ENCODE measurements around the gene NPM1.
"Not testable (repeated sequence)": the region's sequence is repeated elsewhere in the genome, so short reads cannot be mapped to it uniquely, and the experiment has no call there.

The NPM1 gene

DNA sequence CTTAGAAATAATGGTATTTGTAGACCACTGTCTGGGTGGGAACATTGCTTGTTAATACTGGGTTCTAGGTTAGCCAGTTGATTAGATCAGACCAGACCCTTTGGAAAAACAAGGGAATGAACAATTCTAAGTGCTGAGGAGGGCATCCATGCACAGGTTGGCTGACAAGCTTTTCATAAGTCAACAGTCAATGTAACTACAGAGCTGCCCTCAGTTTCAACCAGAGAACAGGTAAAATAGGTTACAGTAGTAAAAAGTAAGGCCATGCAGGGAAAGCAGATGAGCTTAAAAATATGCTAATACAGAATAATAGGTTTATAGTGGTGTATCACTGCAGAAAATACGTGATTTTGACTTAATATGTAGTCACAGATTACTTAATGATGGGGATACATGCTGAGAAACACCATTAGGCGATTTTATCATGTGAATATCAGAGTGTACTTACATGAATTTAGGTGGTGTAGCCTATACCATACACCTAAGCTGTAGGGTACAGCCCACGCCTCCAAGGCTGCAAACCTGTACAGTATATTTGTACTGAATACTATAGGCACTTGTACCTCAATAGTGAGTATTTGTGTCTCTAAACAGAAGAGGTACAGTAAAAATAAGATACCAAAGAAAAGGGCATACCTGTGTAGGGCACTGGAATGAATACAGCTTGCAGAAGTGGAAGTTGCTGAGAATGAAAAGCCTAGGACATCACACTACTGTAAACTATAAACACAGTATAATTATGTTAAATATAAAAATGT lies 25.7 kb downstream of the NPM1 start:
- DNase-seq, result no peak

DNA sequence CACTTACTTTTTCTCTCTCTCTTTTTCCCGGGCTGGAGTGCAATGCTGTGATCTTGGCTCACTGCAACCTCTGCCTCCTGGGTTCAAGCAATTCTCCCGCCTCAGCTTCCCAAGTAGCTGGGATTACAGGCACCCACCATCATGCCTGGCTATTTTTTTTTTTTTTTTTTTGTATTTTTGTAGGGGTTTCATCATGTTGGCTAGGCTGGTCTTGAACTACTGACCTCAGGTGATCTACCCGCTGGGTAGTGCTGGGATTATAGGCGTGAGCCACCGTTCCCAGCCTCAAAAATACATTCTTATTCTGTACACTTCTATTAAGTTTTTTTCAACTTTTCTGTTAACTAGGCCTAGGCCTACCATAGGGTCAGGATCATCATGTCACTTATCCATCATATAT lies 26.3 kb downstream of the NPM1 start:
- DNase-seq, result not testable (repeated sequence)

DNA sequence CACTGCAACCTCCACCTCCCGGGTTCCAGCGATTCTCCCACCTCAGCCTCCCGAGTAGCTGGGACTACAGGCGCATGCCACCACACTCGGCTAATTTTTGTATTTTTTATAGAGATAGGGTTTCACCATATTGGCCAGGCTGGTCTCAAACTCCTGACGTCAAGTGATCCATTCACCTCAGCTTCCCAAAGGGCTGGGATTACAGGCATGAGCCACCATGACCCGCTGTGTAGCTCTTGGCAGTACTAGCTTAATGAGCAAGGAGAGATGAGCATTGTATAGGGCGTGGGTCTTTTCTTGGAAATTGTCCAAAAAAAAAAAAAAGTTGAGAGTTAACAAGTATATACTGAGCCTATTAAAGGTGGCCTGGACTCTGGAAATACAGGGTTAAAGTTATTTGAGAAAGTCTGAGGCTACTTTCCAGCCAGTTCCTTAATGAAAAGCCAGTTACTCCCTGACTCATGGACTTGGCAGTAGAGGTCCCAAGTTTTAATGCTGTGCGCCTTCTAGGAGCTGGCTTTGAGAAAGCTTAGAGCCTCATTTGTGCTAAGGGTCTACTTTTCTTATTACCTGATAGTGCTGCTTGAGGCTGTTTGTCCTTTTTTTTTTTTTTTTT lies 27.6 kb downstream of the NPM1 start:
- DNase-seq, result no peak

DNA sequence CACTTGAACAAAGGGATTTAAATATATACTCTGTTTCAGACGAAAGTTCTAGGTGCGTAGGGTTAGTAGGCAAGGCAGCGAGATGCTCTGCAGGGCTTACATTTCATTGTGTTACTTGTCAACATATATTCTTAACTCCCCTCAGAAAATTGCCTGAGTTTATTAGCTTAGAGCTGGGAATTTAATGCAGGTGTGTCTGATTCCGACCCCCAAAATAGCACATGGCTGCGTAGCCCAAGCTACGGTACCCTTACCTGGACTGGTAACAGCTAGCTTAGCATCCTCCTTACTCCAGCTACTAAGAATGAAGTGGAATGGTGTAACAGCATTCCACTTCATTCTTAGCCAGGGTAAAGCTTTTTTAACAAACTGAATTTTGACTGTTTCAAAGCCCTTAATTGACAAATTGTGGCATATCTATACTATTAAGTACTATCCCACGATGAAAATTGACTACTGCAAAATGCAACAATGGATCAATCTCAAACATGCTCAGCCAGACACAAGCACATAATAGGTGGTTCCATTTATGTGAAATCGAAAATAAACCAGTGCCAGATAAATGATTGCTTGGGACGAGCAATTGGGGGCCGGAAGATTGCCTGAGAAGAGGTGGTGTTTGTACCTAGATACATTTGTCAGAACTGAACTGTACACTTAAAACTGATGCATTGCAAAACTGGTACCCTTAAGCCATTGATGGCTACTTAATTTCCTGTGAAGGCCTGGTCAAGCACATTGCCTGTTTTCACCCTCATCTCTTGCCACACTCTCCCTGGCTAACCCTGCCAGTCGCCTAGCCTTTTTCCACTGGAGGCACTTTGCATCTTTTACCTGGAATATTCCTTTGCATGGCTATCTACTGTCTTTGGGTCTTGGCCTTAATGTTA lies 28.8 kb downstream of the NPM1 start:
- DNase-seq, result no peak

DNA sequence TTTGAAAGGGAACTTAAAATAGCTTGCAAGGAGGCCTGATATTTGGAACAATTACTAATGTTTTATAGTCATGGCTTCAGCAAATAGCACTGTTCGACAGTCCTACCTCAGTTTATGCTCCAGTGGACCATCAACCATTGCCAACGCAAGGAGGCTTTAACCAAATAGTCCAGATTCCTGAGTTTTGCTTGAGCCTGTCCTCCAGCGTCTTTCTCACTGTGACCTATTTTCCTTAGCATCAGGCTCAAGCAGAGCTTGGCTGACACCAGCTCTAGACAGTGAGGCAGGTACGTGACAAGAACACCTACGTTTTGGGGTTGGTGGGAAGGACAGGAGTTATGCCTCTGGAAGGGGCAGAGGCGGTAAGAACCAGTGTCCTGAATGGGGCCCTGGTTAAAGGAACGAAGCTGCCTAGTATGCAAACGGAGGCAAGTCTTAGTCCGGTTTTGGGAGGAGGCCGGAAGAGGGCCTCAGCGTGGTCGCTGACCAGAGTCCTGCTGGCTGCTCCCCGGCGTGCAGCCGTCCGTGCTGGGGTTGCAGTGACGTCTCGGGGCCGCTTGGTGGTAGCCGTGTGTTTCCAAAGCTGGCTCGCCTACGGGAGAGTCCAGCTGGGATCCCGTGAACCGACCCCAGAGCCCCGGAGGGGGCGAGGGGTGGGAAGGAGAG lies 30.8 kb downstream of the NPM1 start:
- DNase-seq, result peak; percentile 79

DNA sequence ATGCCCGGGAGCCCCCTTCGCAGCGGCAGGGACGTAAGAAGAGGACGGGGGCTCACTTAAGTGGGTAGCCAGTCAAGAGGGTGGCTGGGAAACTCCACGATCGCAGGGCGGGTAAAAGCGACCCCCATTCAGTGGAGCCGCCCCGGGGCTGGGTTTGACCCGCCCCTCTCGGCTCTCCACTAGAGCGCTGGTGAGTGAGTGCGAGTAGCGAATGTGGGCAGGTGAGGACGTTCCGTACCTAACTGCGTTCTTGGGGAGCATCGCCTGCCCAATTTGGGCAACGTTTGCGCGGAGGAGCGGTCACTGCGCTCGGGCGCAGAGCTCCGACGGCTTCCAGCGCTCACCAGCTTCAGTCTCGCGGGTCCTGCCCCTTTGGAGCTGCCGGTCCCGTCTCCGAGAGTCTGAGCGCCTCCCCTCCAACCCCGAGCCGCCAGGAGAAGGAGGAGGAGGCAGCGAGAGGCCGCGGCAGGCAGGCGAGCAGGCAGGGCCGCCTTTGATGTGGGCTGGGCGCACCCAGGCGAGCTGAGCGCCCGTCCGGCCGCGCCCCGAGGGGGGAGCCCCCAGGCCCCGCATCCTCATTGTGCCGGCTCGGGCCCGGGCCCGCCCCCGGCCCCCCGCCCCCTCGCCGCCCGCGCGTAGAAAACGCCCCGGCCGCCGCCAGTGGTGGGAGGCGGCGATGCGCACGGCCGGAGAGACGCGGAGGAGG lies 31.5 kb downstream of the NPM1 start, which contains the start of gene FGF18:
FGF18 (plus strand) TSS at position 666 of the 706 bp plus-strand sequence. CDS start 553 bp downstream, outside the sequence.
- peak; percentile 47 for DNase-seq

DNA sequence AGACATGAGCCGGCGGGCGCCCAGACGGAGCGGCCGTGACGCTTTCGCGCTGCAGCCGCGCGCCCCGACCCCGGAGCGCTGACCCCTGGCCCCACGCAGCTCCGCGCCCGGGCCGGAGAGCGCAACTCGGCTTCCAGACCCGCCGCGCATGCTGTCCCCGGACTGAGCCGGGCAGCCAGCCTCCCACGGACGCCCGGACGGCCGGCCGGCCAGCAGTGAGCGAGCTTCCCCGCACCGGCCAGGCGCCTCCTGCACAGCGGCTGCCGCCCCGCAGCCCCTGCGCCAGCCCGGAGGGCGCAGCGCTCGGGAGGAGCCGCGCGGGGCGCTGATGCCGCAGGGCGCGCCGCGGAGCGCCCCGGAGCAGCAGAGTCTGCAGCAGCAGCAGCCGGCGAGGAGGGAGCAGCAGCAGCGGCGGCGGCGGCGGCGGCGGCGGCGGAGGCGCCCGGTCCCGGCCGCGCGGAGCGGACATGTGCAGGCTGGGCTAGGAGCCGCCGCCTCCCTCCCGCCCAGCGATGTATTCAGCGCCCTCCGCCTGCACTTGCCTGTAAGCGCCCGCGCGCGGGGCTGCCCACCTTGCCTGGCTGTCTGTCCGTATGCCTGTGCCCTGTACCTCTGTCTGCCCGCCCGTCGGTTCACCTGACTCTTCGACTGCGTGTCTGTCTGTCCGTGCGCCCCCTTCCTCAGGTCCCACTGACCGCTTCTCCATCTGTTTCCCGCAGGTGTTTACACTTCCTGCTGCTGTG lies 32.2 kb downstream of the NPM1 start:
- peak; percentile 29 for DNase-seq

DNA sequence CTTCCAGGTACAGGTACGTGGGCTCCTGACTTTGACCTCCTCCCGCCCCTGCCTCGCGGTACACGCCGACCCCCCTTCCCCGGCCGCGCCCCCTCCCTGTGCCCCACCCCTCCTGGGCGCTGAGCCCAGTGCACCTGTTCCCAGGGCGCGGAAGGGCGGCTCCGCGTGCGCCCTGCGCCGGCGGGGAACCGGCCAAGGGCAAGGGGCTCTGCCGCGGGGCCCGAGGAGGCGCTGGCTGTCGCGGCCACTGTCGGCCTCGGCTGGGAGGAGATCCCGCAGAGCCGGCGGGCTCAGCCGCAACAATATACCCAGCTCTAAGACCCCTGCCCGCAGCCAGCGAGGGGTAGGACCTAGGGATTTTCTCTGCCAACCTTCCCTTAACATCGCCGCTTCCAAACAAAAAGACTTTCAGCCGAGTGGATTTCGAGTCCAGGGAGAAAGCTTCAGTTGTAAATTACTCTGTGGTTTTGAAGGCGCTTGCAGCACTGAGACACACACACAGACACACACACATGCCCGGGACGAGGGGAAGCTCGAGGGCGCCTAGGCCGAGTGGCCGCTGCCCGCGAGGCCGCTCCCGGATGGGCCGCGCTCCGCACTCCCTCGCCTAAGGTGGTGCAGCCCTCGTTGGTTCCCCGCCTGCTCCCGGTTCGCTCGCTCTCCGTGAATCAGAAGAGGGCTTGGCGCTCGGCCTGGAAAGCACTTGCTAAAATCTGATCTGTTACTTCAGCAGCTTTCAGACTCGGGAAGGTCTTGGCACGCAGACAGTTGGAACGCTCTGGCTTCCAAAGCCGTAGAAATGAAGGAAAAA lies 33.0 kb downstream of the NPM1 start:
- peak; percentile 79 for DNase-seq

DNA sequence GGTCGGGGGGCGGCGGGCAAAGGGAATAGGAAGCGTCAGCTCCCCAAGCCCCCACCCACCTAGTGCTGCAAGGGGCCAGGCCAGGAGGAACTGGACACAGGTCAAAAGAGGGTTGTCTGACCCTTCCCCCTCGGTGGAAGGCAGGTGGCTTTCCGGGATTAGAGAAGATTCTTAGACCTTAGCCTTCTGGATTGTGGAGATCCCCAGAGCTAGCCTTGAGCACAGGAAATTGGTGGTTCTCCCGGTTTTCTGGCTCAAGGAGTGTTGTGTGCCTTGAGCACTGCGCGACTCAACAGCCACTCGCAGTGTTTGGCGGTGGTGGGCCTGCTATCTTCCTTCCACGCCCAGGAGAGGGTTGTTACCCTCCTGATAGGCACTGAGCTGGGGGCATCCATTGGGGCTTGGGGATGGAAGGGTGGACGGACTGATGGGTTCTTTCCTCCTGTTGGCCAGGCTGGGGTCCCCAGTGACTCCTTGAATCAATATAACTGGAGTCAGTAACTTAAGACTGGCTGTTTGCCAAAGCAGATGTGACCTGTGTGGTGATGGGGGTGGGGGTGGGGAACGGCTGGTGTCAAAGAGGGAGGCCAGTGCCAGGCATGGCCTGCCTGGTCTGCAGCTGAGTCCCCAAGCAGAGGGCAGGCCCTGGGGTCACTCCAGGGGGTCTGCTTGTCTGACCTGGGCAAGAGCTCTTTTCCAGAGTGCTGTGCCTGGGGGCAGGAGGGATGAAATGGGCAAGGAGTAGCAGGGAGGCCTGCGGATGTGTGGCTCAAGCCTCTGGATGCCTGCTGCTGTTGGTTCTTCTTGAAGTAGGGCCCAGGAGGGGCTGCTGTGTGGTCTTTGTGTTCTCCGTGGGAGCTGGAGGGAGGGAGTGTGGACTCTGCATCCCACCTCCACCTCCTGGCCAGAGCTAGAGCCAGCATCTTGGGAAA lies 33.9 kb downstream of the NPM1 start:
- no peak for DNase-seq

DNA sequence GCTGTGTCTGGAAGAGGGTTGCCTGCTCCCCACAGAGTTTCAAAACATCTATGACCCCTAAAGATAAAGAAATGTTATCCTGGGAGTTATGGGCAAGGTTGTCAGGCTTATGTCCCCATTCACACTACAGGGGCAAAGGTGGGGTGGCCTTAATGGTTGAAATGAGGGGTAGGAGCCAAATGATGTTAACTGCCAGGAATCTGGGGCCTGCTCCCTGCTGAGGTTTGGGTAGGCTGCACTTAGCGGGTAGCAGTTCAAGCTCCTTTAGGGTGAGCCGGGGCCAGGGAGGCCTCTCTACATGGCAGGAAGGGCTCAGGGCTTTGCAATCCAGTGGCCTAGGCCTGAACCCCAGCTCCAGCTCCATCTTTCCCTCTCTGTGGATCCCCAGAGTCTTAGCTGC lies 34.8 kb downstream of the NPM1 start:
- no peak for DNase-seq

DNA sequence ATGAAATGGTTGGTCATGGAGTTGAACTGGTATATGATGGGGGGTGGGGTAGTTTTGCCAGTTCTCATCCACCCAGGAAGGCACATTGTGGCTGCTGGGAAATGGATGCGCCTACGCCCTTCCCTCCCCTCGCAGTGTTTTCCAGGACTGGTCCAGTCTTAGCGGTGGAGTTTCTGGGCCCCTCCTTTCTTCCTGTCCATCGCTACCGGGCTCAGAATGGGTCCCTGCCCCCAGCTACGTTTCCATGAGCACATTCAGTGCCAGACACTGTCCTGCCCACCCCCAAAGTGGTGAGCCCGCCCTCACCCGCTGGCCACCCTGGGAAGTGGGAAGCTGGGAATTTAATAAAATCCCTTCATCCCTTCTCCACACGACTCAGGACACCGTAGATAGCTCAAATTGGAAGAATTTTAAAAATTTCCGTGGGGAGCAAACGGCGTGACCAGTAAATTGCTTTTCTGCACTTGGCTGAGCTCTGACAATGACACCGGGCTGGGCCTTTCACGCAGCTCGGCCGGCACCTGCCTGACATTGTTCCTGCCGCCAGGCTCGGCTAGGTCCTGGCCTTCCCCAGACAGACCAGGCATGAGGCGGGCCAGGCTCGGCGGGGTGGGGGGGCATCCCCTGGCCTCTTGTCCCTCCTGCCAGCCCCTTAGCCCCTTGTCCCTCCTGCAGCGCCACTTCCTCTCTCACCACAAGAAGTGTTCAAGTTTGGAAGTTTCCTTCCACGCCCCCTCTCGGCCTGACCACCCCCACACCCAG lies 35.4 kb downstream of the NPM1 start:
- DNase-seq, result no peak

DNA sequence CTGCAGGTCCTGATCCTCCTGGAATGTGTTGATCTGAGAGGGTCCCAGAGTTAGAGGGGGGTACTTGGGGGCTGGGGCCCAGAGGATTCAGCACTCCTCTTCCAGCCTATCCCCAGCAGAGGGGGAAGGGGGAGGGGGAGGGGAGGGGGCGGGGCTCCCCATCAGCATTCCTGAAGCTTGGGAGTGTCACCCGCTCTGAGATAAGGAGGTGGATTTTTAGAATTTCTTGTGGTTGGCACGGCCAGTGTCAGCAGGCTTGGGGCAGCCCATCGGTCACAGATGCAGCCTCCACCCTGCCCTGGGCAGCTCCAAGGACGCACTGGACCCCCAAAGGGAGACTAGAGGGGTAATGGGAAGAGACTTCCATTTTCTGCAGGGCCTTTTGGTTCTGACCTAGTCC lies 37.1 kb downstream of the NPM1 start:
- no peak for DNase-seq

DNA sequence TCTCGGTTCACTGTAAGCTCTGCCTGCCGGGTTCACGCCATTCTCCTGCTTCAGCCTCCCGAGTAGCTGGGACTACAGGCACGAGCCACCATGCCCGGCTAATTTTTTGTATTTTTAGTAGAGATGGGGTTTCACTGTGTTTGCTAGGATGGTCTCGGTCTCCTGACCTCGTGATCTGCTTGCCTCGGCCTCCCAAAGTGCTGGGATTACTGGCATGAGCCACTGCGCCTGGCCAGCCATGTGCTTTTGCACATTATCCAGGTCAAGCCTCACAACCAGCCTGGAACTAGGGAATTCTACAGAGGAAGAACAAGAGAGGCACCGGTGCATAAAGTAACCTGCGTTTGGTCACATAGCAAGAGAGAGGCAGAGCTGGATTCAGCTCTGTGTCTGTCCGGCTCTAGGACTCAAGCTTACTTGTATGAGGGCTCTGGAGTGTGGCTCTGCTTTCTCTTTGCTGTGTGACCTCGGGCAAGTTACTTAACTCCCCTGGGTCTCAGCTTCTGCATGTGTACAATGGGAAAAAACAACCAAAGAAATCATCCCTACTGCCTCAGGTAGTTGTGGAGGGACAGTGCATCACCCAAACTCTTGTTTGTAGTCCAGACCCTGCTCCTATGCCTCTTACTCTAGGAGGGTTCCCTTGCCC lies 38.1 kb downstream of the NPM1 start:
- no peak for DNase-seq

DNA sequence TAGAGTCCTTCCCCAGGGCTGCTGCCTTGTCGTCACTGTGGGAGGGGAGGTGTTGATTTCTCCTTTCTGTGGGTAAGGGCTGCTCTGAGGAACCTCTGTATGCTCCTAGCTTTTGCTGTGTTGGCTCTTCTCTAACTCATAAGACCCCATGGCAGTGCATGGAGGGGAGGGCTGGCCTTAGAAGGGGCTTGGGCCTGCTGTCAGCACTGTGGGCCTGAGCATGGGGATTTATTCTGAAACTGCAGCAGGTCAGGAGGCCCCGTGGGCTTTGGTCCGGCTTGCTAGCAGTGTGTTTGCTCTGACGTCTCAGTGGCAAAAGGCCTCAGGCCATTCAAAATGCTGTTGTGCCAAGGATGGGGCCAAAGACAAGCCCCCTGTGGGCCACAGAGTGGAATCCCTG lies 38.6 kb downstream of the NPM1 start:
- DNase-seq, result no peak

DNA sequence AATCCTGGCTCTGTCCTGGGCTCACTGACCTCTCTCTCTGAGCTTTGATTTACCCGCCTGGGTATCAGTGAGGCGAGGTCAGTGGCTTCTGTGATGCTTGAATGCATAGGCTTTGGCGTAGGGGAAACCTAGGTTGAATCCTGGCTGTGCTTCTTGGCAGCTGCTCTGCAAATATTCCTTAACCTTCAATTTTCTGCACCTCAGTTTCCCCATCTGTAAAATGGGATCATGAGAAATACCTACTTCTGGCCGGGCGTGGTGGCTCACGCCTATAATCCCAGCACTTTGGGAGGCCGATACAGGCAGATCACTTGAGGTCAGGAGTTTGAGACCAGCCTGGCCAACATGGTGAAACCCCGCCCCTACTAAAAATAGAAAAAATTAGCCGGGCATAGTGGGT lies 39.0 kb downstream of the NPM1 start:
- no peak for DNase-seq

DNA sequence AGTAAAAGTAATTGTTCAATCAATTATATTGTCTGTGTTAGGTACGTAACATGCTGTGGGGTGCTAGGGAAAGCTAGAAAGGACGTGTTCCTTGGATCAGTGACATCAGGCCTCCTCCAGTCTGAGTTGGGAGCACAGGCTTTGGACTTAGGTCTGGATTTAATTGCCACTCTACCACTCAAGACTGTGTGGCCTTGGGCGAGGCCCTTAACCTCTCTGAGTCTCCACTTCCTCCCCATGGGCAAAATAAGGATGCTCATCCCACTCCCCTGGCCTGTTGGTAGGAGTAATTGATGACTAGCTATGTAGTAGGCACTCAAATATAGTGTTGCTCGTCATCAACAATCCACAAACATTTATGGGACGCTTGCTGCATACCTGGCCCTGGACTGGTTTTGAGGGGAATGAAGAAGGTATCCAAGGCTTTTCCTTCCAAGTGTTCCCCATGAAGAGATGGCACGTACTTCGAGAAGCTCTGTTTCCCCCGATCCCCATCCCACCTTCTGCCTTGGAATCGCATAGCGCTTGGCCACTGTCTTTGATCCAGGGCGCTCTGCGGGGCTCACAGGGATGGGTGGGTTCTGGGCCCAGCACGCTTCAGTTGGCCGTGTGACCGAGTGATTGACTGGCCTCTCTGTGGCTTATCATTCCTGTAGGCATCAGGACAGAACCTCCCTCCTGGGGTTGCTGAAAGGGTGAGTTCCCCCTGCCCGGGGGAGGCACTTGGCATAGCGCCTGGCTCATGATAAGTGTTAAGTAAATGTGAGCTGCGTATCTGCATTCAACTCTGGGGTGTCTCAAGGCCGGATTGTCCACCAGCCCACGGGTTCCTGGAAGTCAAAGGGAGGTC lies 39.9 kb downstream of the NPM1 start:
- no peak for DNase-seq

DNA sequence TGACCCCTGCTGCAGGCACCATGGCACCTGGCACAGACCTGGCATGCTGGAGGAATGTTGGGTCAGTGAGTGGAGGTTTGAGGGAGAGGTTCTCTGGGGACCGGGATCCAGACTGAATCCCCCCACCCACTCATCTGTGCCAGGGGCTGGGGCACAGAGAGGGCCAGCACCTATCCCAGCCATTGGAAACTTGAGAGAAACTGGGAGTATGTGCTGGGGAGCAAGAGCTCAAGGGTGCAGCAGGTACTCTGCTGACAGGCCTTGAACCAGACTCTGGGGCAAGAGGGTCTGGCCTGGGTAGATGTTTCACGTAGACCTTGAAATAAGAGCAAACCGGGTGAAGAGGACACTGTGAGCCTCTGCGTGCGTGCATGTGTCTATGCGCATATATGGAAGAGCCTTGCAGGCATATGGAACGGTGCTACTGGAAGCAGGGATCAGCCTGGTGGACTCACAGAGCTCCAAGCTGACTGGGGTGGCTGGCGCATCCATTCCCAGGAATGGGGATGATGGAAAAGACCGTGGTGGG lies 40.6 kb downstream of the NPM1 start:
- no peak for DNase-seq

Measured in fibroblast of skin of scalp (primary cell).